Suprapubic skin (tissue), 4 donors: ENCODE data around the gene DEPDC5. TPM values are rescaled to one million over a fixed set of nuclear protein-coding genes. Genes with fewer than 3 reads are reported as not detected.
A peak's percentile ranks its signal among the peaks of the same experiment; 100 is the strongest.

Experiments
- DNase-seq, 2 donors: peaks; one replicate each; pipeline ENCODE4 v3.0.0-alpha.2; 2019; ENCODE audit warnings: low spot score in 2 of 2
- H3K27ac ChIP-seq: fragments of 200-600 bp; sonication (generic); one replicate; pipeline ENCODE4 v1.5.1; 2019
- H3K27me3 ChIP-seq: fragments of 200-600 bp; sonication (generic); one replicate; pipeline ENCODE4 v1.5.1; 2019
- H3K36me3 ChIP-seq: fragments of 200-600 bp; sonication (generic); one replicate; pipeline ENCODE4 v1.5.1; 2019
- H3K4me1 ChIP-seq: fragments of 200-600 bp; sonication (generic); one replicate; pipeline ENCODE4 v1.5.1; 2019
- H3K4me3 ChIP-seq: fragments of 200-600 bp; sonication (generic); one replicate; pipeline ENCODE4 v1.5.1; 2019; ENCODE audit warnings: mild to moderate bottlenecking
- H3K9me3 ChIP-seq: fragments of 200-600 bp; sonication (generic); one replicate; pipeline ENCODE4 v1.5.1; 2019
- CTCF ChIP-seq, 2 donors: fragments of 200-600 bp in 1 of 2; fragments of 450-650 bp in 1 of 2; sonication (generic) in 1 of 2; IDR thresholded peaks; one replicate each; pipeline ENCODE4 v1.5.1; 2016 to 2019; ENCODE audit warnings: antibody characterized with exemption in 2 of 2, mild to moderate bottlenecking in 1 of 2, moderate library complexity in 1 of 2
- EP300 ChIP-seq: sonication (generic); formaldehyde crosslinking; IDR thresholded peaks from one replicate; pipeline ENCODE4 v1.6.1; 2017; ENCODE audit warnings: antibody characterized with exemption
- POLR2A ChIP-seq, 2 donors: fragments of 450-650 bp; IDR thresholded peaks; one replicate each; pipeline ENCODE4 v1.6.1; 2017; ENCODE audit warnings: antibody characterized with exemption in 2 of 2, mild to moderate bottlenecking in 2 of 2, moderate library complexity in 2 of 2
- POLR2AphosphoS5 ChIP-seq, 3 donors: sonication (generic); formaldehyde crosslinking; IDR thresholded peaks; one replicate each; pipeline ENCODE4 v1.6.1; 2017; ENCODE audit warnings: antibody characterized with exemption in 3 of 3
- WGBS: methylation state at CpG from one replicate; pipeline ENCODE4 v1.1.5; 2018; 5-methylcytosine and 5-hydroxymethylcytosine counted together
- total RNA-seq, 4 donors: library from RNA; depleted of rRNA; stranded (reverse); fragments of >200 nt; gene quantifications; one replicate each; pipeline ENCODE4 v1.1.0, GENCODE V29; 2016

The DEPDC5 gene
- total RNA-seq, 4 donors from 2014 or later = 10.2 to 35.6 (median 15.5) TPM

GRCh38 chr22:31954535-31955523 lies 201.0 kb downstream of the DEPDC5 start:
- Histone ChIP-seq H3K36me3 (peaks cover 26% of the 10 kb centered on the region), H3K4me1 (peaks cover 52% of the 10 kb centered on the region), H3K27ac (peak overlapping the region; percentile 70), H3K4me3 (no peak overlapping the region), H3K27me3 (no peaks in the 10 kb centered on the region), H3K9me3 (no peaks in the 10 kb centered on the region)
- WGBS = 64% methylated on average over 11 of the region's 11 CpGs
- TF ChIP-seq POLR2AphosphoS5 (IDR thresholded peaks at IDR 0.05) = no peak
- no peak for TF ChIP-seq POLR2A (IDR thresholded peaks at IDR 0.05)
- TF ChIP-seq EP300 = no peak
- TF ChIP-seq CTCF (IDR thresholded peaks at IDR 0.05) = no peak
- no peak for DNase-seq

GRCh38 chr22:31956360-31956759 lies 202.5 kb downstream of the DEPDC5 start:
- DNase-seq = no peak
- H3K4me1 ChIP-seq = peaks cover 39% of the 10 kb centered on the region
- peaks cover 21% of the 10 kb centered on the region for H3K36me3 ChIP-seq
- H3K9me3 ChIP-seq = no peaks in the 10 kb centered on the region
- H3K4me3 ChIP-seq = no peak overlapping the region
- TF ChIP-seq POLR2AphosphoS5 (IDR thresholded peaks at IDR 0.05) (no peak), POLR2A (IDR thresholded peaks at IDR 0.05) (no peak), EP300 (no peak)
- H3K27me3 ChIP-seq = no peaks in the 10 kb centered on the region
- no peak overlapping the region for H3K27ac ChIP-seq
- WGBS = 92% methylated on average over 12 of the region's 12 CpGs

Other genes starting within 250 kb of the DEPDC5 start
- 10 to 100 TPM; 42.5 to 91.7 (median 57.9) TPM for gene PISD, start 91.8 kb upstream of the DEPDC5 start, total RNA-seq
- gene PRR14L, start 3.9 kb upstream of the DEPDC5 start, total RNA-seq = 10 to 100 TPM; 23.6 to 66.0 (median 35.4) TPM
- gene YWHAH, start 190.5 kb downstream of the DEPDC5 start, total RNA-seq = 10 to 100 TPM; 52.9 to 76.6 (median 66.4) TPM